GM20431 (cell line): ENCODE measurements around the gene HDAC8.
"Not testable (repeated sequence)": the region's sequence is repeated elsewhere in the genome, so short reads cannot be mapped to it uniquely, and the experiment has no call there.

Experiments used
- in situ Hi-C: fragments of 300-500 bp; cut with MseI, MboI; formaldehyde crosslinking; loops from one replicate; pipeline ENCODE4 v1.15.0; 2020; ENCODE audit warnings: low sequenced_read_pairs; ENCODE audit not compliant: unreplicated experiment

The HDAC8 gene

DNA sequence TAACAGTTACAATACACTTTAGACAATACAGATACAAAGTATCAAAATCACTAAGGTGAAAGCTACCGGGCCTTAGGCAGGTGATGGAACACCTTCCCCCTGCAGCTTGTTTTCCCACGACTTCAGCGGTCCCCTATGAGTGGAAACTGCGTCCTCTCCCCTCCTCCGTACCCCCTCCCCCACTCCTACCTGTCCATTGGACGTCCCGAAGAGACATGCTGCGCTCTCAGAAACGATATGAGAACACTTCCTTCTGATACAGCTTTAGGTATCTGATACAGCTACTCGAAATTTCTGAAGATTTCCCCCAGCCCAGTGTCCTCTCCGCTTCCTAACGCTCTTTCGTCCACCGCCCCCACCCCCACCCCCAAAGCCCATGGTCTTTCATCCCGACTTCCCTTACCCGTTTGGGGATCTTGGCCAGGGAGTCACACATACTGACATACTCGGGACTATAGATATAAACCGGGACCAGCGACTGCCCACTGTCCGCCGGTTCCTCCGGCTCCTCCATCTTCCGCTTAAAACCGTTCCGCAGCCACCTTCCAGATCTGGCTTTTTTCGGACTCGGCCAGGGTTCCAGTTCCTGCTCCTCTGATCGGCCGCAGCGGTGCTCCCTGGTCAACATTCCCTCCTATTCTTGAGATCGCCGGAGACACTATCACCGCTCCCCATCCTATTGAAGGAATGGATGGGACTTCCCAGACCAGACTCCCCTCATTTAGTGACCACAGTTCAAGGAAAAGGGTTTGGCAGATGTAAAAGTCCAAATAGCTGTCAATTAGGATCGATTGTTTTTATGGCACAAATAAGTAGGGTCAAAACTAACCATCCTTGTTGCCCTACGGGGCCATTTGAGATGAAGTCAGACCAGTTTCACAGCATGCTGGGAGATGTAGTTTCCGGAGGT, at the start of gene HDAC8:
TSS of gene HDAC8 (minus strand) at position 596 of the 910 bp plus-strand sequence. CDS start at position 514, 82 bp downstream.
- in situ Hi-C loops = no loop called here

- in situ Hi-C loops = no loop called here
Observed at GRCh38 chrX:72621625-72622485, 49.2 kb upstream of the HDAC8 start.

GRCh38 chrX:72621163-72621562, 48.5 kb upstream of the HDAC8 start:
- in situ Hi-C loops = no loop called here

- in situ Hi-C loops = no loop called here
Observed at GRCh38 chrX:72620550-72621145, 48.0 kb upstream of the HDAC8 start.

DNA sequence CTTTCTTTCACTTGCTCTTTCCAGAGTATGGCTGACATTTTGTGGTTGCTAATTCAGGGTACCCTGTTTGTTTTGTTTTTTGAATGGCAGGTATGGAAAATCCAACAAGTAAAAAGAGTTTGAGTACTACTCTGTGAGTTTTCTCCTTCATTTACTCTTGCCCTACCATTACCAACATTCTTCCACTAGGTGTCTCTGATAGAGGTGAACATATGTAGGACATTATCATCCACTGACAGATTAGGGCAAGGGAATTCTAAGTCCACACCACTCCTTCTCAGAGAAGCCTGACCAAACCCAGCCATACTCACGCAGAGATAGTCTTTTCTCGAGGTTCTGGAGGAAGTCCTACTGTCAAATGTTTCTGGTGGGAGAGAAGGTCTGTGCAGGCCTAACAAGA, 36.7 kb upstream of the HDAC8 start:
- in situ Hi-C loops = no loop called here

DNA sequence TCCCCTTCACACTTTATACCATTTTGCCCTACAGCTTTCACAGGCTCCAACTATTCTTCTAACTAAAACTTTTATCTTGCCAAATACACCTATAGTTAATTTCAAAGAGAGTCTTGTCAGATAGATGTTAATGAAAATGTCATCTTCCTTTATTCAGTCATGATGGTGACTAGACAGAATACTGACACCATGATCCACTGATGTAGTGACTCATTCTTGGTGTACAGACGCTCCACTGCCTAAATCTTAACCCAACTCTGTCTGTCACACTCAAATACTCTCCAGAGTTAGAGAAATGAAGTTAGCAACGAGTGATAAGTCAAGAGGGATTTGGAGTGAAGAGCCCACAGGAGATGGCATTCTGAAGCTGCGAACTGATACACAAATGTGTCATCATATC, 32.1 kb upstream of the HDAC8 start:
- in situ Hi-C loops = no loop called here

- in situ Hi-C loops = no loop called here
Observed at GRCh38 chrX:72604112-72604511, 31.5 kb upstream of the HDAC8 start.

- in situ Hi-C loops = not testable (repeated sequence)
Observed at GRCh38 chrX:72591038-72591437, 18.4 kb upstream of the HDAC8 start.

- in situ Hi-C loops = no loop called here
Observed at GRCh38 chrX:72584163-72584562, 11.5 kb upstream of the HDAC8 start.

GRCh38 chrX:72576141-72576894, 3.7 kb upstream of the HDAC8 start:
- in situ Hi-C loops = no loop called here

DNA sequence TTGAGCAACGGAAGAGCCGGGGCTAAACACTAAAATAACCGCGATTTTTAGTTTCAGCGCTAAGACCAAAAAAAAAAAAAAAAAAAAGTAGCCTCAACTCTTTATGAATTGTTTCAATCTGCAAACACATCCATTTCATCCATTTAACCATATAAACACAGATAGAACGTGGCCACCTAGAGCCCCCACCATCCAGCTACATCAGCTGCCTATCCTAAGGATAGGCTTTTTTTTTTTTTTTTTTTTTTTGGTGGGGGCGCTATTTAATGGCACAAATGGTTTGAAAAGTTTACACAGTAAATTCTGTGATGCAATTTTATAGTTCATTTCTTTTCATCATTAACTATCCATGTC, 492 bp upstream of the HDAC8 start:
- in situ Hi-C loops = no loop called here

DNA sequence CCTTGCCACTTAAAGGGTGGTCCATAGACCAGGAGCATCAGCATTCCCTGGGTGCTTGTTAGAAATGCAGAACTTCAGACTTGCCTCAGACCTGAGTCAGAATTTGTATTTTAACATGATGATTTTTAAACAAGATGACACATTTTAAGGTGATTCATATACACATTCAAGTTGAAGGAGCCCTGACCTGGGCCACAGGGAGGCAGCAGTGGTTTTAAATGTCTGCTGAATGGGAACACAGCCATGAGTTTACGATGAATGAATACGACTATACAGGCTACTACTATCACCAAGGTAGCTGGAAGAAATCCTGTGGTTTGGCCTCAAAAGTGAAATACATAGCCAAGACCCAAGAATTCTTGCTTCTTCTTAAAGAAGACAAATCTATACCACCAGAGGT, 2.9 kb downstream of the HDAC8 start:
- in situ Hi-C loops = no loop called here

DNA sequence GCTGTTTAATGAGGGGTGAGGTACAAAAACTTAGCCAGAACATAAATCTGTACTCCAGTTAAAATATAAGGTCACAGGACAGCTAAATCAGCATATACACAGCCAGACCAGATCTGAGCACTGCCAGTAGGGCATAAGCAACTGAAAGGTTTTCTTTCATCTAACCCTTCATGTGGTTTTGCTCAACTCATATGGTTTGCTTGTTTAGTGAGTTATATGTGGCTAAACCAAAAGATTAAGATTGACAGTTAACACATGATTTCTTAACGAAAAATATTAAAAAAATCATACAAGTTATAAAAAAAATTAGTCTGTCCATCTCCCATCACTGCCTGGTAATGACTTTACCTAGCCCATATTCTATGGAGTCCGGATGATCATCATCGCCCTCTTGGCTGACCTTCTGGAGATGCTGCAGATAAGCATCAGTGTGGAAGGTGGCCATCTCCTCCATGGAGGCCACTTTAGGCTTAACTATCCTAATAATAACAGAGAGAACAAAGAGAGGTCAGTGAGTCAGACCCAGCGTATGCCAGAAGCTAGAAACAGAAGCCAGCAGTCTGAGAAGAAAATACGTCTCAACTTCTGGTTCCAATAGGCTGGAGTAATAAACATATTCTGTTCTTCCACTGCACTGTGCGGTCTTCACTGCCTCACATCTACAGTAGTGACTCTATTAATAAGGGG, 4.1 kb downstream of the HDAC8 start:
- in situ Hi-C loops = no loop called here

- in situ Hi-C loops = no loop called here
Observed at GRCh38 chrX:72566448-72566847, 6.2 kb downstream of the HDAC8 start.

GRCh38 chrX:72559655-72560054, 13.0 kb downstream of the HDAC8 start:
- in situ Hi-C loops = not testable (repeated sequence)

- in situ Hi-C loops = no loop called here
Observed at GRCh38 chrX:72554448-72555140, 18.0 kb downstream of the HDAC8 start.

DNA sequence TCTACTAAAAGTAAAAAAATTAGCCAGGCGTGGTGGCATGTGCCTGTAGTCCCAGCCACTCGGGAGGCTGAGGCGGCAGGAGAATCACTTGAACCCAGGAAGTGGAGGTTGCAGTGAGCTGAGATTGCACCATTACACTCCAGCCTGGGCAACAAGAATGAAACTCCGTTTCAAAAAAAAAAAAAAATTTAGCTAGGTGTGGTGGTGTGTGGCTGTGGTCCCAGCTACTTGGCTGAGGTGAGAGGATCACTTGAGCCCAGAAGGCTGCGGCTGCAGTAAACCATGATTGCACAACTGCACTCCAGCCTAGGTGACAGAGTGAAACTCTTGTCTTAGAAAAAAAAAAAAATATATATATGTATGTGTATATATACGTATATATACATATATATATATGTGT, 20.2 kb downstream of the HDAC8 start:
- in situ Hi-C loops = not testable (repeated sequence)

DNA sequence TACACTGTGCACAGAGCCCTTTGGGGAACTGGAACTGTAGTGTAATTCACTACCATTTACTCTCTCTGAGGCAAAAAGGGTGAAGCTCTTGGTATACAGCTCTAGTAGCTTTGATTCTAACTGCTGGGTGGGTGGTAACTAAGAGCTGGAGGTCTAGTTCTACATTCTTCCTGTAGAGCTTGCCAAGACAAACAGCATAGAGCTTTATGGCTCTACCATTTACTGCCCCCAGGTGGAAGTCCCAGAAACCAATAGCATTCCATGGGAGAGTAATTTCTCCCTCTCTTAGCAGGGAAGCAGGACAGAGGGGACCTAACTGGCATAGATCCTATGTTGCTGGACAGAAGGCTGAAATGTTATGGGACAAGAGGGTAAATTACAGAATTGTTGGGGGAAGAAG, 26.7 kb downstream of the HDAC8 start:
- in situ Hi-C loops = loop anchor here (25.0 kb wide), 1 partner anchor 234 kb away; the partner anchor contains the start of gene CITED1

DNA sequence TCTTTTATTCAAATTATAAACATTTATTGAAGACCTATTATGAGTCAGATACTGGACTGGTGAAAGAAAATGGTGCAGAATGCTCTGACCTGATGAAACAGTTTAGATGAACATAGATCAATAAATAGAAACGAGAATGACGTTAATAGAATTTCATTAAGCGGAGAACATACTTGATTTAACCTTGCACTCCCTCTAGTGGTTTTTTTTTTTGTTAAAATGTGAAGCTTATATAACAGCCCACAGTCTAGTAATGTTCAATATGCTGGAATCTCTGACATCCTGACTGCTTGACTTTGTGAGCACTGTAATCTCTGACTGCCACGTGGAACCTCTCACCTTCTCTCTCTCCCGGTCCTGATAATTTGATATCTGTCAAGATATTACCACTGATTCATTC, 32.3 kb downstream of the HDAC8 start:
- in situ Hi-C loops = loop anchor here (25.0 kb wide), 1 partner anchor 228 kb away; the partner anchor contains the start of gene CITED1
